ENCODE data around the gene HECA. TPM values are rescaled to one million over a fixed set of nuclear protein-coding genes. Genes with fewer than 3 reads are reported as not detected.
"Not testable (repeated sequence)": the region's sequence is repeated elsewhere in the genome, so short reads cannot be mapped to it uniquely, and the experiment has no call there.

The HECA gene
- total RNA-seq, 2 experiments from 2014 or later: 61.1 to 61.2 TPM

GRCh38 chr6:139219271-139219729 is 84.4 kb downstream of the HECA start:
- Mint-ChIP-seq H3K36me3 (ENCODE audit: low read depth) (no peaks in the 10 kb centered on the region), H3K4me3 (peak overlapping the region; percentile 5), H3K27ac (no peak overlapping the region), H3K4me1 (ENCODE audit: low read depth) (peaks cover 9% of the 10 kb centered on the region), H3K27me3 (ENCODE audit: low read depth) (no peaks in the 10 kb centered on the region), H3K9me3 (no peaks in the 10 kb centered on the region)
- intact Hi-C loops (cut with micrococcal nuclease): loop anchor here (1.0 to 10.0 kb wide), 6 partner anchors 30 to 403 kb away; partner anchors contain the start of gene TXLNB
- CTCF ChIA-PET: interaction anchor here (0.6 to 4.5 kb wide), 38 partner anchors 9 to 229 kb away, joined by 3 to 84 read pairs (median 4); partner anchors contain the start of genes CITED2 and TXLNB
- peak; percentile 87 for DNase-seq

- DNase-seq: no peak
- Mint-ChIP-seq H3K4me1 (ENCODE audit: low read depth) (peaks cover 9% of the 10 kb centered on the region), H3K9me3 (no peaks in the 10 kb centered on the region), H3K36me3 (ENCODE audit: low read depth) (no peaks in the 10 kb centered on the region), H3K27ac (no peak overlapping the region), H3K4me3 (no peak overlapping the region), H3K27me3 (ENCODE audit: low read depth) (no peaks in the 10 kb centered on the region)
- intact Hi-C loops (cut with micrococcal nuclease): loop anchor here (1.0 to 10.0 kb wide), 6 partner anchors 30 to 403 kb away; partner anchors contain the start of gene TXLNB
- CTCF ChIA-PET: interaction anchor here (0.6 to 4.5 kb wide), 37 partner anchors 10 to 230 kb away, joined by 3 to 84 read pairs (median 4); partner anchors contain the start of genes CITED2 and TXLNB
These were observed 84.9 kb downstream of the HECA start for GRCh38 chr6:139219746-139220145.

- H3K27me3 Mint-ChIP-seq (ENCODE audit: low read depth); intact Hi-C loops (cut with micrococcal nuclease); H3K4me3 Mint-ChIP-seq; CTCF ChIA-PET; DNase-seq; H3K36me3 Mint-ChIP-seq (ENCODE audit: low read depth); H3K9me3 Mint-ChIP-seq; H3K27ac Mint-ChIP-seq; H3K4me1 Mint-ChIP-seq (ENCODE audit: low read depth): not testable (repeated sequence)
These were observed 93.5 kb downstream of the HECA start for GRCh38 chr6:139228387-139228786.

Other genes starting within 250 kb of the HECA start
- gene REPS1, start 146.8 kb upstream of the HECA start, total RNA-seq: 10 to 100 TPM; 25.8 to 28.8 TPM
- gene ABRACL, start 106.3 kb upstream of the HECA start, total RNA-seq: 100 to 1,000 TPM; 185 to 190 TPM
- under 1 TPM; 0.10 to 0.14 TPM for gene TXLNB, start 156.9 kb downstream of the HECA start, total RNA-seq
- gene CITED2, start 239.6 kb downstream of the HECA start, total RNA-seq: 10 to 100 TPM; 22.9 to 23.8 TPM